Lower leg skin (tissue), 4 donors: Measurements from ENCODE around the gene ADM. TPM values are rescaled to one million over a fixed set of nuclear protein-coding genes. Genes with fewer than 3 reads are reported as not detected.
A peak's percentile ranks its signal among the peaks of the same experiment; 100 is the strongest.
"Not testable (repeated sequence)": the region's sequence is repeated elsewhere in the genome, so short reads cannot be mapped to it uniquely, and the experiment has no call there.

Experiments
- DNase-seq, 2 donors: peaks; one replicate each; pipeline ENCODE4 v3.0.0-alpha.2; 2019; ENCODE audit warnings: low spot score in 2 of 2
- H3K4me3 ChIP-seq: fragments of 200-600 bp; sonication (generic); 2 replicates; pipeline ENCODE4 v1.5.1; 2017; ENCODE audit warnings: mild to moderate bottlenecking, low read depth; ENCODE audit not compliant: poor library complexity, severe bottlenecking
- CTCF ChIP-seq, 3 donors: fragments of 450-650 bp; IDR thresholded peaks; one replicate each; pipeline ENCODE4 v1.5.1; 2016; ENCODE audit warnings: antibody characterized with exemption in 3 of 3, mild to moderate bottlenecking in 3 of 3, moderate library complexity in 2 of 3
- POLR2A ChIP-seq, 2 donors: fragments of 450-650 bp; IDR thresholded peaks; one replicate each; pipeline ENCODE4 v1.6.1; 2016 to 2017; ENCODE audit warnings: antibody characterized with exemption in 2 of 2, mild to moderate bottlenecking in 1 of 2, moderate library complexity in 1 of 2
- WGBS, 2 donors: methylation state at CpG; one replicate each; pipeline ENCODE4 v1.1.5; 2018; 5-methylcytosine and 5-hydroxymethylcytosine counted together
- intact Hi-C: fragments of 100-400 bp; cut with DNase I; formaldehyde crosslinking; loops from one replicate; pipeline ENCODE4 v1.15.0; 2023; ENCODE audit warnings: low total_unique reads
- total RNA-seq, 4 donors: library from RNA; depleted of rRNA; stranded (reverse); fragments of >200 nt; gene quantifications; one replicate each; pipeline ENCODE4 v1.1.0, GENCODE V29; 2016

ADM gene
- total RNA-seq: 100 to 1,000 TPM; 117 to 406 (median 299) TPM

GRCh38 chr11:10304495-10305261 lies at the start of gene ADM:
ADM (plus strand) TSS chr11:10305073; CDS start chr11:10305701, 628 bp downstream.
- H3K4me3 ChIP-seq: peak within 1 kb of the TSS; percentile 76
- TF ChIP-seq CTCF (IDR thresholded peaks at IDR 0.05): peak in 1 of 3 donors; percentile 44
- TF ChIP-seq POLR2A (IDR thresholded peaks at IDR 0.05): peak in 1 of 2 donors; percentile 89
- intact Hi-C loops: loop anchor here (10.0 kb wide), 1 partner anchor 100 kb away; no protein-coding TSS in a partner anchor
- WGBS, 2 donors: 1% methylated on average over 37 to 41 of the region's 48 CpGs
- DNase-seq: peak; percentile 92 to 98

- TF ChIP-seq CTCF (IDR thresholded peaks at IDR 0.05) (no peak), POLR2A (IDR thresholded peaks at IDR 0.05) (no peak)
- 79 to 85% methylated on average over 3 of the region's 3 CpGs for WGBS, 2 donors
- intact Hi-C loops: no loop called here
Observed at GRCh38 chr11:10255388-10256125, 49.3 kb upstream of the ADM start.

GRCh38 chr11:10257478-10257877 lies 47.4 kb upstream of the ADM start:
- TF ChIP-seq CTCF (IDR thresholded peaks at IDR 0.05) (no peak), POLR2A (IDR thresholded peaks at IDR 0.05) (no peak)
- no peak for DNase-seq
- intact Hi-C loops: no loop called here
- no peak overlapping the region for H3K4me3 ChIP-seq
- WGBS, 2 donors: 93 to 97% methylated on average over 4 of the region's 4 CpGs

More at GRCh38 chr11:10255388-10256125, 49.3 kb upstream of the ADM start:
- no peak for DNase-seq
- no peak overlapping the region for H3K4me3 ChIP-seq

- no peak for DNase-seq
Observed at GRCh38 chr11:10261821-10262220, 43.1 kb upstream of the ADM start.

GRCh38 chr11:10263929-10264328 lies 40.9 kb upstream of the ADM start:
- no peak for DNase-seq
- TF ChIP-seq CTCF (IDR thresholded peaks at IDR 0.05) (no peak), POLR2A (IDR thresholded peaks at IDR 0.05) (no peak)
- no peak overlapping the region for H3K4me3 ChIP-seq
- intact Hi-C loops: no loop called here

More at GRCh38 chr11:10261821-10262220, 43.1 kb upstream of the ADM start:
- intact Hi-C loops: no loop called here
- no peak overlapping the region for H3K4me3 ChIP-seq
- TF ChIP-seq POLR2A (IDR thresholded peaks at IDR 0.05): no peak
- no peak for TF ChIP-seq CTCF (IDR thresholded peaks at IDR 0.05)

- DNase-seq, H3K4me3 ChIP-seq, intact Hi-C loops: not testable (repeated sequence)
- WGBS, 2 donors: 87 to 93% methylated on average over 3 of the region's 3 CpGs
Observed at GRCh38 chr11:10264716-10265115, 40.2 kb upstream of the ADM start.
